DMS 273 (cell line): Measurements from ENCODE around the gene GLRA1.

Experiments
- DNase-seq: peaks from one replicate; lab custom pipeline; 2025; ENCODE audit not compliant: unreplicated experiment; lab: John Stamatoyannopoulos, UW

GLRA1 gene

GRCh38 chr5:151775025-151775606 lies 149.5 kb downstream of the GLRA1 start:
- DNase-seq: peak; percentile 42

- peak; percentile 19 for DNase-seq
These were observed 150.7 kb downstream of the GLRA1 start for GRCh38 chr5:151773951-151774350.

- peak; percentile 65 for DNase-seq
These were observed 151.6 kb downstream of the GLRA1 start for GRCh38 chr5:151772846-151773561.
